Epithelial cell of esophagus (primary cell): ENCODE results near the gene GAL.

ENCODE experiments used
- DNase-seq: peaks from one replicate; pipeline ENCODE4 v3.0.0; 2010; ENCODE audit warnings: low read depth
- H3K4me3 ChIP-seq: 2 replicates; pipeline ENCODE4 v1.5.1; 2011; ENCODE audit warnings: mild to moderate bottlenecking, low read length, control low read depth
- TF ChIP-seq, protein P1 (sequence below): IDR thresholded peaks from 2 replicates; pipeline ENCODE4 v1.5.1; 2011; ENCODE audit warnings: low read depth, mild to moderate bottlenecking, low read length, control low read depth, inconsistent platforms; ENCODE audit not compliant: insufficient read depth; ENCODE audit errors: missing control alignments

GAL gene

DNA sequence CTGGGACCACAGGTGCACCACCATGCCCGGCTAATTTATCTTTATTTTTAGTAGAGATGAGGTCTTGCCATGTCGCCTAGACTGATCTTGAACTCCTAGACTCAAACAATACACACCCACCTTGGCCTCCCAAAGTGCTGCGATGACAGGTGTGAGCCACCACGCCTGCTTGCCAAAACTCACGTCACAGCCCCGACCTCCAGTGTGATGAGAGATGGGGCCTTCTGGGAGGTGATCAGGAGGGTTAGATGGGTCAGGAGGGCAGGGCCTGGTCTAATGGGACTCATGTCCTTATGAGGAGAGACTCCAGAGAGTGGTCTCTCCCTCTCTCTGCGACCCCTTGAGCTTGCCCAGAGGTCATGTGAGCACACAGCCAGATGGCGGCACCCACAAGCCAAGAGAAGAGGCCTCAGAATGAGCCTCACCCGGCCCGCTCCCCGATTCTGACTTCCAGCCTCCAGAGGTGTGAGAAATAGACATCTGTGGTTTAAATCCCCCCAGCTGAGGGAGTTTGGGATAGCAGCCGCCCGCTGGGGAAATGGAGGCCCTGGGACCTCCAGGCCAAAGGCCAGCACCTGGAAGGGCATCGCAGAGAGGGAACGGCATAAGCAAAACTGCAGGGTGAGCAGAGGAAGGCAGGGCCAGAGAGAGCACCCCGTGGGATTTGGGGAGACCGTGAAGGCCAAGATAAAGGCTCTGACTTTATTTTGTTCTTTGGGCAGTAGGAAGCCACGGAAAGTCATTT, 24.1 kb upstream of the GAL start:
- TF ChIP-seq, protein P1, sequence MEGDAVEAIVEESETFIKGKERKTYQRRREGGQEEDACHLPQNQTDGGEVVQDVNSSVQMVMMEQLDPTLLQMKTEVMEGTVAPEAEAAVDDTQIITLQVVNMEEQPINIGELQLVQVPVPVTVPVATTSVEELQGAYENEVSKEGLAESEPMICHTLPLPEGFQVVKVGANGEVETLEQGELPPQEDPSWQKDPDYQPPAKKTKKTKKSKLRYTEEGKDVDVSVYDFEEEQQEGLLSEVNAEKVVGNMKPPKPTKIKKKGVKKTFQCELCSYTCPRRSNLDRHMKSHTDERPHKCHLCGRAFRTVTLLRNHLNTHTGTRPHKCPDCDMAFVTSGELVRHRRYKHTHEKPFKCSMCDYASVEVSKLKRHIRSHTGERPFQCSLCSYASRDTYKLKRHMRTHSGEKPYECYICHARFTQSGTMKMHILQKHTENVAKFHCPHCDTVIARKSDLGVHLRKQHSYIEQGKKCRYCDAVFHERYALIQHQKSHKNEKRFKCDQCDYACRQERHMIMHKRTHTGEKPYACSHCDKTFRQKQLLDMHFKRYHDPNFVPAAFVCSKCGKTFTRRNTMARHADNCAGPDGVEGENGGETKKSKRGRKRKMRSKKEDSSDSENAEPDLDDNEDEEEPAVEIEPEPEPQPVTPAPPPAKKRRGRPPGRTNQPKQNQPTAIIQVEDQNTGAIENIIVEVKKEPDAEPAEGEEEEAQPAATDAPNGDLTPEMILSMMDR: no peak
- no peak for DNase-seq
- H3K4me3 ChIP-seq: no peak overlapping the region

GRCh38 chr11:68661014-68661413, 23.3 kb upstream of the GAL start:
- TF ChIP-seq, protein P1: no peak
- DNase-seq: no peak
- no peak overlapping the region for H3K4me3 ChIP-seq

DNA sequence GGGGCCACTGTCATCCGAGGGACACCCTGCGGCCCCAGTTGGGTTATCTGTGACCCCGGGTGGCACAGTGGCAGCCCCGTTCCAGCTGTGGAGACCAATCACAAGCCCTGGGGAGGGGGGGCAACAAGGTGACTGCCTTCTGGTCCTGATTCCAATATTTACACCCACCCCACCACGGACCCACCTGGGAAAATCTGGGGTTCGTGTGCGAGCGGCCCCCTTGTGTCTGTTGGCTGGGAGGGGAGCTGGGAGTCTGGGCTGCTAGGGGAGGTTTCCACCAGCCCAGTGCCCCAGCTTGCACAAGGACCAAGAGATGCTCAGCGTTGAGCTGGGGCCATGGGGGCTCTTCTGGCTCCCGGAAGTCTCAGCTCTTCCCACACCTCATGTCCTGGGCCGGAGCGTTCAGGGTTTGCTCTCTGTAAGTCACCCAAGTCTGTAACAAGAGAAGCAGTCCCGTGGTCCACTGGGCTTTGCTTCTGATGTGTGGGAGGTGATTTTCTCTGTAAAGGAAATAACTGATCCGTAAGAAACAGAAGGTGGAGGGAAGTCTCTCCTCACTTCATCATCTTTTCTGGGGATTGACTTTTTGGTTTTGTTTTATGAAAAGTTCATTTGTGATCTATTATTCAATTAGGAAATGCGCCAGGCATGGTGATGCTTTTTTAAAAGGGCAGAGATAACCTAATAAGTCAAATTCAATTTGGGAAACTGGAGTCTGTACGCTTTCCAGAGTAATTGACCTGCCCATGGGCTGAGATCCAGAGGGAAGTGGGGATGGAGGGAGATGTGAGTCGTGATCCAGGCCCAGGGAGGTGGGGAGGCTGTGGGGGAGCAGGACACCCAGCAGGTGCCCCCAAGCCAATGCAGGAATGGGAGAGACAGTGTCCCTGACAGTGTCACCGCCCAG, 22.4 kb upstream of the GAL start:
- no peak overlapping the region for H3K4me3 ChIP-seq
- TF ChIP-seq, protein P1: no peak
- no peak for DNase-seq

GRCh38 chr11:68663482-68664010, 20.8 kb upstream of the GAL start:
- TF ChIP-seq, protein P1: no peak
- no peak for DNase-seq
- H3K4me3 ChIP-seq: no peak overlapping the region

GRCh38 chr11:68664141-68664540, 20.2 kb upstream of the GAL start:
- TF ChIP-seq, protein P1: no peak
- H3K4me3 ChIP-seq: no peak overlapping the region
- DNase-seq: no peak

- no peak for DNase-seq
- TF ChIP-seq, protein P1: no peak
- H3K4me3 ChIP-seq: no peak overlapping the region
Observed at GRCh38 chr11:68664906-68665305, 19.4 kb upstream of the GAL start.
